ENCODE results near the gene PEX12. TPM values are rescaled to one million over a fixed set of nuclear protein-coding genes. Genes with fewer than 3 reads are reported as not detected.
"Not testable (repeated sequence)": the region's sequence is repeated elsewhere in the genome, so short reads cannot be mapped to it uniquely, and the experiment has no call there.

The PEX12 gene
- total RNA-seq, 4 donors from 2014 or later = 3.8 to 7.7 (median 6.8) TPM

- Histone ChIP-seq H3K9me3 (no peaks in the 10 kb centered on the region), H3K27ac (peak overlapping the region; percentile 73 to 88 (median 81)), H3K4me3 (peak overlapping the region; percentile 68 to 85), H3K36me3 (peaks cover 0 to 6% of the 10 kb centered on the region in 2 donors), H3K27me3 (no peaks in the 10 kb centered on the region), H3K4me1 (peaks cover 0 to 35% (median 19%) of the 10 kb centered on the region in 3 donors)
- TF ChIP-seq POLR2AphosphoS5 (IDR thresholded peaks at IDR 0.05) (no peak), POLR2A (IDR thresholded peaks at IDR 0.05) (no peak), EP300 (IDR thresholded peaks at IDR 0.05) (no peak), CTCF (IDR thresholded peaks at IDR 0.05) (no peak)
- 17 to 34% methylated on average over 12 to 13 of the region's 15 CpGs for WGBS, 2 donors (ENCODE audit: low coverage in 1 of 2)
- ATAC-seq = no peak
Measured at GRCh38 chr17:35568561-35568960, 9.8 kb downstream of the PEX12 start.

GRCh38 chr17:35566968-35567367, 11.4 kb downstream of the PEX12 start:
- peaks cover 0 to 35% (median 19%) of the 10 kb centered on the region in 3 donors for H3K4me1 ChIP-seq
- WGBS, 2 donors (ENCODE audit: low coverage in 1 of 2) = 80% methylated on average over 3 to 4 of the region's 11 CpGs
- peaks cover 9% of the 10 kb centered on the region for H3K27me3 ChIP-seq
- TF ChIP-seq EP300 (IDR thresholded peaks at IDR 0.05) (no peak), CTCF (IDR thresholded peaks at IDR 0.05) (no peak), POLR2AphosphoS5 (IDR thresholded peaks at IDR 0.05) (no peak), POLR2A (IDR thresholded peaks at IDR 0.05) (no peak)
- no peaks in the 10 kb centered on the region for H3K36me3 ChIP-seq
- no peak for ATAC-seq
- H3K9me3 ChIP-seq = no peaks in the 10 kb centered on the region
- H3K27ac ChIP-seq = peak overlapping the region in 1 of 4 donors; percentile 82
- peak overlapping the region in 1 of 2 donors; percentile 68 for H3K4me3 ChIP-seq

GRCh38 chr17:35563181-35563580, 15.2 kb downstream of the PEX12 start:
- not testable (repeated sequence) for H3K9me3 ChIP-seq, H3K4me1 ChIP-seq, H3K27ac ChIP-seq, H3K36me3 ChIP-seq, ATAC-seq, H3K4me3 ChIP-seq
- 85% methylated on average over 13 to 16 of the region's 16 CpGs for WGBS, 2 donors (ENCODE audit: low coverage in 1 of 2)
- peaks cover 26% of the 10 kb centered on the region for H3K27me3 ChIP-seq

GRCh38 chr17:35560703-35561102, 17.7 kb downstream of the PEX12 start, which contains the start of gene SLFN14:
TSS of gene SLFN14 (minus strand) at chr17:35560819. CDS start at chr17:35558062, 2,757 bp downstream.
- Histone ChIP-seq H3K4me1 (no peaks in the 10 kb centered on the region), H3K4me3 (no peak within 1 kb of the TSS), H3K27me3 (peaks cover 50% of the 10 kb centered on the region), H3K36me3 (no peaks in the 10 kb centered on the region), H3K27ac (no peak within 1 kb of the TSS), H3K9me3 (no peaks in the 10 kb centered on the region)
- no peak for ATAC-seq
- 39 to 54% methylated on average over 2 to 3 of the region's 3 CpGs for WGBS, 2 donors (ENCODE audit: low coverage in 1 of 2)
- TF ChIP-seq EP300 (IDR thresholded peaks at IDR 0.05) (no peak), POLR2AphosphoS5 (IDR thresholded peaks at IDR 0.05) (no peak), POLR2A (IDR thresholded peaks at IDR 0.05) (no peak), CTCF (IDR thresholded peaks at IDR 0.05) (no peak)

GRCh38 chr17:35559495-35560210, 18.7 kb downstream of the PEX12 start:
- 43 to 50% methylated on average over 2 of the region's 2 CpGs for WGBS, 2 donors (ENCODE audit: low coverage in 1 of 2)

GRCh38 chr17:35557353-35557752, 21.0 kb downstream of the PEX12 start:
- no peak overlapping the region for H3K4me3 ChIP-seq
- ATAC-seq = no peak
- no peak overlapping the region for H3K27ac ChIP-seq
- no peak for TF ChIP-seq POLR2A (IDR thresholded peaks at IDR 0.05)
- no peak for TF ChIP-seq EP300 (IDR thresholded peaks at IDR 0.05)
- no peak for TF ChIP-seq POLR2AphosphoS5 (IDR thresholded peaks at IDR 0.05)
- TF ChIP-seq CTCF (IDR thresholded peaks at IDR 0.05) = no peak
- H3K27me3 ChIP-seq = peaks cover 64% of the 10 kb centered on the region
- H3K4me1 ChIP-seq = no peaks in the 10 kb centered on the region
- no peaks in the 10 kb centered on the region for H3K36me3 ChIP-seq
- H3K9me3 ChIP-seq = no peaks in the 10 kb centered on the region
- WGBS, 2 donors (ENCODE audit: low coverage in 1 of 2) = 67 to 76% methylated on average over 1 to 3 of the region's 3 CpGs

More at GRCh38 chr17:35559495-35560210, 18.7 kb downstream of the PEX12 start:
- H3K9me3 ChIP-seq = no peaks in the 10 kb centered on the region
- TF ChIP-seq POLR2A (IDR thresholded peaks at IDR 0.05) (no peak), POLR2AphosphoS5 (IDR thresholded peaks at IDR 0.05) (no peak)
- peaks cover 55% of the 10 kb centered on the region for H3K27me3 ChIP-seq
- H3K27ac ChIP-seq = no peak overlapping the region
- no peaks in the 10 kb centered on the region for H3K4me1 ChIP-seq
- no peaks in the 10 kb centered on the region for H3K36me3 ChIP-seq
- no peak overlapping the region for H3K4me3 ChIP-seq
- no peak for ATAC-seq
